Measurements from ENCODE around the gene LIMS1. TPM values are rescaled to one million over a fixed set of nuclear protein-coding genes. Genes with fewer than 3 reads are reported as not detected.

Gene LIMS1
- total RNA-seq, 1 donor from 2014 or later, result 39.8 TPM

DNA sequence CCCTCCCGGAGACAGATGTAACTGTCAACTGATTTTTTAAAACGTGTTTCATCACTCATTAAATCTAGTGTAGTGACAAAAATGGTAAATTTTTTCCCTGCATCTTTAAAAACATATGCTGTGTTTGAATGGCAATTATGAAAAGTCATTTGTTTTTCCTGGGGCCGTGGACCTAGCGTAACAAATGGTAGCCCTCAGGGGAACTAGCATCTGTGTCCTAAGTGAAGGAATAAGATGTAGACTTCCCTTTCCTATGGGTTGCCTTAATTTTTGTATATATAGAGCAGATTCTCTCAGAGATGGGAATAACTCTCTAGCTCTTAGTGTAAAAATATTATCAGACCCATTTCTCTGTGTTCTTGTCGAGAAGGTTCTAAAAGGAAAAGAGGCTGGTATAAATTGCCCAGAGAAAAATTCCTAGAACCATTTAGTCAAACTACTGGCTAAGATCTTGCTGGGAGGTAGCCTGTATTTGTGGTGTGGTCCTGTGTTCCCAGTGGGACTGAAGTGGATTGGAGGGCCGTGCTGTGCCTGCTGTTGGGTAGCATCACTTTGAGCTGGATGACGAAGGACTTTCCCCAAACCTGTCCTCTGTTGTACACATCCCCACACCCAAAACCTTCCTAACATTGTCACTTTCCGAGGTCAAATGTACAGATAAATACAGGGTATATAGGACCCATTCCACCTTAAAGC is 85.8 kb downstream of the LIMS1 start:
- no peak for DNase-seq (ENCODE audit: low spot score in 2 of 2)
- Histone ChIP-seq H3K27me3 (no peaks in the 10 kb centered on the region), H3K36me3 (no peaks in the 10 kb centered on the region), H3K4me1 (peaks cover 0 to 41% of the 10 kb centered on the region in 2 donors), H3K27ac (no peak overlapping the region), H3K4me3 (no peak overlapping the region), H3K9me3 (no peaks in the 10 kb centered on the region)
- TF ChIP-seq CTCF (IDR thresholded peaks at IDR 0.05), result no peak
- intact Hi-C loops (cut with DNase I), result no loop called here

- H3K27ac ChIP-seq, result no peak overlapping the region
- DNase-seq (ENCODE audit: low spot score in 2 of 2), result no peak
- no peaks in the 10 kb centered on the region for H3K9me3 ChIP-seq
- intact Hi-C loops (cut with DNase I), result no loop called here
- no peaks in the 10 kb centered on the region for H3K27me3 ChIP-seq
- H3K4me1 ChIP-seq, result peaks cover 0 to 42% of the 10 kb centered on the region in 2 donors
- TF ChIP-seq CTCF (IDR thresholded peaks at IDR 0.05), result no peak
- H3K36me3 ChIP-seq, result no peaks in the 10 kb centered on the region
- no peak overlapping the region for H3K4me3 ChIP-seq
Observed at GRCh38 chr2:108620656-108621055, 86.4 kb downstream of the LIMS1 start.

GRCh38 chr2:108621087-108621559 is 86.9 kb downstream of the LIMS1 start:
- no peak overlapping the region for H3K4me3 ChIP-seq
- intact Hi-C loops (cut with DNase I), result no loop called here
- DNase-seq (ENCODE audit: low spot score in 2 of 2), result no peak
- H3K27me3 ChIP-seq, result no peaks in the 10 kb centered on the region
- no peaks in the 10 kb centered on the region for H3K9me3 ChIP-seq
- H3K36me3 ChIP-seq, result no peaks in the 10 kb centered on the region
- peak overlapping the region in 1 of 2 donors; percentile 27 for H3K27ac ChIP-seq
- H3K4me1 ChIP-seq, result peaks cover 0 to 42% of the 10 kb centered on the region in 2 donors
- TF ChIP-seq CTCF (IDR thresholded peaks at IDR 0.05), result no peak

DNA sequence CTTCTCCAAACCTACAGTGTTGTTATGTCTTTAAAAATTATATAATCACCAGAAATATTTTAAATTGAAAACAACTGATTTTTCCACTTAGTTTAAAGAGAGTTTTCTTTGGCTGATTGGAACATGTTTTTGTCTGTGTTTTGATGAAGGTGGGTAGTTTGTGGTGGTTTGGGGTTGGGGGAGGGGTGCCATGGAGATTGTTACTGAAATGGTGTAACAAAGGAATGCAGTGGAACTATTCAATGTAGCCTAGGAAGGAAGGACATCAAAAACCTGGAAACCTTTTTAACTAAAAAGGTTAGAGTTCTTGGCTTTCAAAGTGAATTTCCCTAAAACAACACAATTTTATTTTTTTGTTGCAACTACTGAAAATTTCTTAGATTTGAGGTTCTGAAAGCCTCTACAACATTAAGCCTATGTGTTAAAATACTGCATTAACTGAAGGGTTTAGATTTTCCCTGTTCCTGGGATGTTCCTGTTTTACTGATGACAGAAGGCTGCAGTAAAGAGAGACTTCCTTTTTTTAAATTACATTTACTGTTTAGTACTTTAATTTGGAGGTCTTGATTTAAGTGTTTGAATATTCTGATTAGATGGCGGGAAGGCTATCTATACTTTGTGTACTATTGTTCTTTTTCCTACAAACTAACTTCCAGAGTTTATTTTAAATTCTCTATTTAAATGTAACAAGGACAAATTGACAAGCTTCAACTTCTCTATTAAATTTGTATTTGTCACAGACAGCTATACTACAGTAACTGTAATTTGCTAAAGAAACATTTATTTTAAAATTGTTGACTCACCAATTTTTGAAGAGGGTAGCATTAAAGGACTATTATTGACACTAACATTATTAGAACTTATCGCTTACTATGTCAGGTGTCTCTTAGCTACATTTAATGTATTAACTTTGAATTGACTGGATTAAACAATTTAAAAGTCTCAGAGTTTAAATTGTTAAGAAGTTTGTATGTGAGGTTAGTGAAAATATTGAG is 87.7 kb downstream of the LIMS1 start:
- H3K9me3 ChIP-seq, result no peaks in the 10 kb centered on the region
- H3K4me1 ChIP-seq, result peaks cover 0 to 37% of the 10 kb centered on the region in 2 donors
- no peak for DNase-seq (ENCODE audit: low spot score in 2 of 2)
- H3K36me3 ChIP-seq, result no peaks in the 10 kb centered on the region
- peak overlapping the region in 1 of 2 donors; percentile 27 for H3K27ac ChIP-seq
- no peak for TF ChIP-seq CTCF (IDR thresholded peaks at IDR 0.05)
- no peaks in the 10 kb centered on the region for H3K27me3 ChIP-seq
- intact Hi-C loops (cut with DNase I), result no loop called here
- H3K4me3 ChIP-seq, result no peak overlapping the region

- intact Hi-C loops (cut with DNase I), result no loop called here
- Histone ChIP-seq H3K4me3 (no peak overlapping the region), H3K36me3 (no peaks in the 10 kb centered on the region), H3K9me3 (no peaks in the 10 kb centered on the region), H3K27ac (peak overlapping the region; percentile 9 to 54), H3K27me3 (no peaks in the 10 kb centered on the region), H3K4me1 (peaks cover 0 to 34% of the 10 kb centered on the region in 2 donors)
- no peak for DNase-seq (ENCODE audit: low spot score in 2 of 2)
- no peak for TF ChIP-seq CTCF (IDR thresholded peaks at IDR 0.05)
Observed at GRCh38 chr2:108623616-108624015, 89.3 kb downstream of the LIMS1 start.
